HCT116 (cell line): ENCODE results near the gene SLC26A3.

Source experiments
- ATF3 ChIP-seq: IDR thresholded peaks from 2 replicates; pipeline ENCODE4 v1.6.1; 2012
- CTCF ChIP-seq, 3 experiments: fragments of 200-600 bp in 1 of 3; sonication (generic) in 1 of 3; IDR thresholded peaks in 2 of 3; conservative IDR thresholded peaks in 1 of 3; 2 replicates each; pipeline ENCODE4 v1.5.1; 2012 to 2017; ENCODE audit warnings: low read depth in 2 of 3, low read length in 2 of 3, antibody characterized with exemption in 1 of 3, borderline replicate concordance in 1 of 3, control low read depth in 1 of 3, mild to moderate bottlenecking in 1 of 3, mixed read lengths in 1 of 3, mixed run types in 1 of 3, moderate library complexity in 1 of 3; ENCODE audit not compliant: insufficient read depth in 1 of 3
- EGR1 ChIP-seq: IDR thresholded peaks from 2 replicates; pipeline ENCODE4 v1.6.1; 2012; ENCODE audit warnings: low read depth
- EZH2 ChIP-seq: fragments of 200-600 bp; sonication (generic); IDR thresholded peaks from 2 replicates; pipeline ENCODE4 v1.6.1; 2017; ENCODE audit warnings: antibody characterized with exemption, mixed run types
- EZH2phosphoT487 ChIP-seq: fragments of 200-600 bp; IDR thresholded peaks from 2 replicates; pipeline ENCODE4 v1.6.1; 2018; ENCODE audit warnings: antibody characterized with exemption, borderline replicate concordance
- FOSL1 ChIP-seq: IDR thresholded peaks from 2 replicates; pipeline ENCODE4 v1.6.1; 2012; ENCODE audit warnings: low read depth
- POLR2A ChIP-seq: IDR thresholded peaks from 2 replicates; pipeline ENCODE4 v1.7.0; 2011; ENCODE audit warnings: borderline replicate concordance; ENCODE audit not compliant: insufficient read depth, insufficient read length; ENCODE audit errors: extremely low read depth
- POLR2AphosphoS5 ChIP-seq: IDR thresholded peaks from 2 replicates; pipeline ENCODE4 v1.6.1; 2011; ENCODE audit warnings: mild to moderate bottlenecking, low read depth, low read length, moderate library complexity
- RAD21 ChIP-seq: IDR thresholded peaks from 2 replicates; pipeline ENCODE4 v1.6.1; 2012; ENCODE audit warnings: low read depth, mild to moderate bottlenecking
- SIN3A ChIP-seq: IDR thresholded peaks from 2 replicates; pipeline ENCODE4 v1.6.1; 2012; ENCODE audit warnings: low read depth
- SP1 ChIP-seq: IDR thresholded peaks from 2 replicates; pipeline ENCODE4 v1.6.1; 2012; ENCODE audit warnings: low read depth
- YY1 ChIP-seq: IDR thresholded peaks from 2 replicates; pipeline ENCODE4 v1.6.1; 2011; ENCODE audit warnings: low read length, low read depth, moderate library complexity, mild to moderate bottlenecking; ENCODE audit not compliant: insufficient replicate concordance; ENCODE audit errors: extremely low read depth
- ZFX ChIP-seq: fragments of 450-650 bp; IDR thresholded peaks from 2 replicates; pipeline ENCODE4 v1.6.1; 2017
- ZNF274 ChIP-seq: fragments of 200-500 bp; sonication (Bioruptor generic); IDR thresholded peaks from 2 replicates; pipeline ENCODE4 v1.6.1; 2014; ENCODE audit warnings: mild to moderate bottlenecking, low read depth, low read length, inconsistent platforms

- TF ChIP-seq CTCF (IDR thresholded peaks at IDR 0.05 in 2 of 3, conservative IDR thresholded peaks at IDR 0.05 in 1 of 3; ENCODE audit: borderline replicate concordance in 1 of 3, insufficient read depth in 1 of 3, low read depth in 2 of 3, low read length in 2 of 3) (peak in 2 of 3 experiments; percentile 21 to 51; a peak in 3 of 6 replicates), YY1 (no peak), FOSL1 (no peak), ATF3 (no peak), SIN3A (no peak), EZH2phosphoT487 (no peak), POLR2A (no peak), POLR2AphosphoS5 (no peak), RAD21 (no peak), EGR1 (no peak), ZNF274 (no peak), SP1 (no peak), ZFX (no peak), EZH2 (no peak)
Observed at GRCh38 chr7:107754642-107755041, 48.4 kb downstream of the SLC26A3 start.
